Hepatocyte (in vitro differentiated cells): ENCODE data around the gene OR9Q1. TPM values are rescaled to one million over a fixed set of nuclear protein-coding genes. Genes with fewer than 3 reads are reported as not detected.

Experiments used
- DNase-seq: peaks from one replicate; pipeline ENCODE4 v3.0.0-alpha.2; 2016; ENCODE audit warnings: low spot score
- H2AFZ ChIP-seq: fragments of 200-600 bp; sonication (generic); 2 replicates; pipeline ENCODE4 v1.6.0; 2016; ENCODE audit warnings: antibody characterized with exemption, mild to moderate bottlenecking
- H3K27ac ChIP-seq: fragments of 200-600 bp; sonication (generic); 2 replicates; pipeline ENCODE4 v1.5.1; 2016; ENCODE audit warnings: mild to moderate bottlenecking
- H3K27me3 ChIP-seq: fragments of 200-600 bp; sonication (generic); 2 replicates; pipeline ENCODE4 v1.6.1; 2016
- H3K36me3 ChIP-seq: fragments of 200-600 bp; sonication (generic); replicated peaks from 2 replicates; pipeline ENCODE4 v1.5.1; 2016; ENCODE audit warnings: low read depth; ENCODE audit not compliant: insufficient read depth
- H3K4me1 ChIP-seq: fragments of 200-600 bp; sonication (generic); 2 replicates; pipeline ENCODE4 v1.5.1; 2016; ENCODE audit warnings: mild to moderate bottlenecking, moderate library complexity; ENCODE audit not compliant: insufficient read depth
- H3K4me2 ChIP-seq: fragments of 200-600 bp; sonication (generic); 2 replicates; pipeline ENCODE4 v1.6.0; 2016
- H3K4me3 ChIP-seq: fragments of 200-600 bp; sonication (generic); 2 replicates; pipeline ENCODE4 v1.5.1; 2016; ENCODE audit warnings: mild to moderate bottlenecking
- H3K79me2 ChIP-seq: fragments of 200-600 bp; sonication (generic); 2 replicates; pipeline ENCODE4 v1.6.0; 2017; ENCODE audit warnings: mild to moderate bottlenecking
- H3K9me2 ChIP-seq: fragments of 200-600 bp; sonication (generic); replicated peaks from 2 replicates; pipeline ENCODE4 v1.6.0; 2017; ENCODE audit warnings: mild to moderate bottlenecking; ENCODE audit not compliant: insufficient read depth
- H3K9me3 ChIP-seq: fragments of 200-600 bp; sonication (generic); 2 replicates; pipeline ENCODE4 v1.5.1; 2016; ENCODE audit warnings: low read depth, mild to moderate bottlenecking
- H4K20me1 ChIP-seq: fragments of 200-600 bp; sonication (generic); 2 replicates; pipeline ENCODE4 v1.6.0; 2016; ENCODE audit warnings: mild to moderate bottlenecking; ENCODE audit not compliant: insufficient read depth, poor library complexity, severe bottlenecking
- EZH2 ChIP-seq: fragments of 200-600 bp; sonication (generic); IDR thresholded peaks from 2 replicates; pipeline ENCODE4 v1.6.1; 2016; ENCODE audit warnings: antibody characterized with exemption, mild to moderate bottlenecking, borderline replicate concordance
- EZH2phosphoT487 ChIP-seq: fragments of 200-600 bp; sonication (generic); IDR thresholded peaks from one replicate; pipeline ENCODE4 v1.6.1; 2018; ENCODE audit warnings: antibody characterized with exemption, mild to moderate bottlenecking, low read depth, moderate library complexity; ENCODE audit not compliant: unreplicated experiment, severe bottlenecking
- WGBS: methylation state at CpG from one replicate; pipeline ENCODE4 v1.1.6; 2016; ENCODE audit warnings: low lambda C conversion rate; ENCODE audit errors: missing lambda C conversion rate; 5-methylcytosine and 5-hydroxymethylcytosine counted together
- polyA plus RNA-seq: library from polyadenylated mRNA; unstranded; fragments of >200 nt; fragmentation: Nextera tagmentation; extraction: Ambion mirVana; gene quantifications from 2 replicates; pipeline ENCODE4 v1.2.1, GENCODE V29; 2016
- total RNA-seq: library from RNA; depleted of rRNA; stranded (reverse); fragments of >200 nt; gene quantifications from 2 replicates; pipeline ENCODE4 v1.2.3, GENCODE V29; 2014
- TF ChIP-seq, protein P1 (sequence below): fragments of 200-600 bp; sonication (generic); IDR thresholded peaks from 2 replicates; pipeline ENCODE4 v1.5.1; 2016; ENCODE audit warnings: antibody characterized with exemption, mild to moderate bottlenecking; ENCODE audit not compliant: poor library complexity

Gene OR9Q1
- total and polyA plus RNA-seq, 2 experiments from 2014 or later: not detected

DNA sequence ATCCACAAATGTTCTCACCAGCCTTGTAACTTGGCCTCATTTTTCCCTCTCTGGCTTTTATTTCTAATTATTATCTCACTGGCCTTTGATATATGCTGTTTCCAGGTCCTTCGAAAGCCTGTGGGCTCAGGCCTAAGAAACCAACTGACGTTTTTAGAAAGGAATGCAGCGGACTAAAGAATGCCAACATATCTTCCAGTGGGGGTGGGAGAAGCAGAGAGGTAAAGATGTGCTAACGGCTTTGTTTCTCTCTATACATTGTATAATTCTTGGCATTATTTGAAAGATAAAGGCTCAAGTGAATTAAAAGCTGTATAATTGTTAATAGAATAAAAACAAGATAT lies 35.3 kb downstream of the OR9Q1 start:
- DNase-seq: peak; percentile 67

DNA sequence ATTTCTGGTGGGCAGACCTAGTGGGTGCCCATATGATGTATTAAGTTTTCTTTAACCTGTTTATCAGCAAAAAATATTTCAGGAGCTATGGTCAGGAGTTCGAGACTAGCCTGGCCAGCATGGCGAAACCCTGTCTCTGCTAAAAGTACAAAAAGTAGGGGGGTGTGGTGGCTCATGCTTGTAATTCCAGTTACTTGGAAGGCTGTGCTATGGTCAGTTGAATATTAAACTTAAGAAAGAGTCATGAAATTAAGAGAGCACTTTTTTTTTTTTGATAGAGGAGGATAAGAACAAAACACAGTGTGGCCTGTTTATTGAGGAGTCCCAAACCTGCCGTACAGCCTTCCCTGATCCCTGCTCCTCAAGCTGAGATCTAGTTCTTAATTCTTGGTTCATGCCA lies 36.9 kb downstream of the OR9Q1 start:
- H3K4me3 ChIP-seq: no peak overlapping the region
- H3K36me3 ChIP-seq: no peaks in the 10 kb centered on the region
- no peak overlapping the region for H3K4me2 ChIP-seq
- peaks cover 21% of the 10 kb centered on the region for H3K4me1 ChIP-seq
- no peaks in the 10 kb centered on the region for H3K79me2 ChIP-seq
- no peak for DNase-seq
- no peak overlapping the region for H2AFZ ChIP-seq
- WGBS: 94% methylated on average over 3 of the region's 3 CpGs
- H3K9me3 ChIP-seq: no peaks in the 10 kb centered on the region
- no peaks in the 10 kb centered on the region for H3K27me3 ChIP-seq
- no peaks in the 10 kb centered on the region for H4K20me1 ChIP-seq
- TF ChIP-seq, protein P1, sequence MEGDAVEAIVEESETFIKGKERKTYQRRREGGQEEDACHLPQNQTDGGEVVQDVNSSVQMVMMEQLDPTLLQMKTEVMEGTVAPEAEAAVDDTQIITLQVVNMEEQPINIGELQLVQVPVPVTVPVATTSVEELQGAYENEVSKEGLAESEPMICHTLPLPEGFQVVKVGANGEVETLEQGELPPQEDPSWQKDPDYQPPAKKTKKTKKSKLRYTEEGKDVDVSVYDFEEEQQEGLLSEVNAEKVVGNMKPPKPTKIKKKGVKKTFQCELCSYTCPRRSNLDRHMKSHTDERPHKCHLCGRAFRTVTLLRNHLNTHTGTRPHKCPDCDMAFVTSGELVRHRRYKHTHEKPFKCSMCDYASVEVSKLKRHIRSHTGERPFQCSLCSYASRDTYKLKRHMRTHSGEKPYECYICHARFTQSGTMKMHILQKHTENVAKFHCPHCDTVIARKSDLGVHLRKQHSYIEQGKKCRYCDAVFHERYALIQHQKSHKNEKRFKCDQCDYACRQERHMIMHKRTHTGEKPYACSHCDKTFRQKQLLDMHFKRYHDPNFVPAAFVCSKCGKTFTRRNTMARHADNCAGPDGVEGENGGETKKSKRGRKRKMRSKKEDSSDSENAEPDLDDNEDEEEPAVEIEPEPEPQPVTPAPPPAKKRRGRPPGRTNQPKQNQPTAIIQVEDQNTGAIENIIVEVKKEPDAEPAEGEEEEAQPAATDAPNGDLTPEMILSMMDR: no peak
- TF ChIP-seq EZH2 (no peak), EZH2phosphoT487 (no peak)
- peak overlapping the region; percentile 41 for H3K27ac ChIP-seq
- no peaks in the 10 kb centered on the region for H3K9me2 ChIP-seq

More for the DNA sequence above, 35.3 kb downstream of the OR9Q1 start:
- 28% methylated on average over 4 of the region's 4 CpGs for WGBS
- Histone ChIP-seq H3K4me1 (peaks cover 21% of the 10 kb centered on the region), H2AFZ (no peak overlapping the region), H3K36me3 (no peaks in the 10 kb centered on the region), H3K27me3 (no peaks in the 10 kb centered on the region), H3K9me2 (no peaks in the 10 kb centered on the region), H4K20me1 (no peaks in the 10 kb centered on the region), H3K4me2 (no peak overlapping the region), H3K79me2 (no peaks in the 10 kb centered on the region), H3K9me3 (no peaks in the 10 kb centered on the region), H3K27ac (peak overlapping the region; percentile 81), H3K4me3 (no peak overlapping the region)
- no peak for TF ChIP-seq EZH2phosphoT487
- TF ChIP-seq, protein P1: no peak
- TF ChIP-seq EZH2: no peak

DNA sequence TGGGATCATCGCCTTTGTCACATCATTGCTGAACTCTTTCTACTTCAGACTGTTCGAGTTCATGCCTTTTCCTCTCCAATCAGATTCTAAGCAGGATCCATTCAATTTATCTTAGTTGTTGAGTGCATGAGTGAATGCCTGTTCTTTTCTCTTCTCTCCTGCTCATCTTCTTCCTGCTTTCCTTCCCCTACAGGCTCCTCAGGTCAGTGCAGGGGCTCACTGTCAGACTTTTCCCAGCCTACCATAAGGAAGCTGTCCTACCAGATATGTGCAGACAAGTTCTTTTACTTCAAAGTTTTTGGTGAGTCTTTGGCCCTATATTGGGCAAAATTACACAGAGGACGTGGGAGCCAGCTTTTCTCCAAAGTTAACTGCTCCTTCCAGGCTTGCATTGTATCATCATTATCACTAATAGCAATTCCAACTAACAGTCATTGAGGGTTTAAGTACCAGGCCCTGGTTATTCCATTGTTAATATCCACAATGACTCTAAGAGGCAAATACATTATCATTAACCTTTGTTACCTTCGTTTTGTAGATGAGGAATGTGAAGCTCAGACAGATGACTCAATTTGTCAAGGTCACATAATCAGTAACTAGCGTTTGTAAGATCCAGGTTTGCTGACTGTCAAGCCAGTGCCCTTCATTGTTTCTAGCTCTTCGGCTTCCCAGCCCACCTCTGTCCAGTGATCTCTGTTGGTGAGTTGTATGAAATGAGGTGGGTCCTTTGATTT lies 37.4 kb downstream of the OR9Q1 start:
- WGBS: 51% methylated on average over 6 of the region's 6 CpGs
- peak; percentile 38 for DNase-seq
- H3K27ac ChIP-seq: peak overlapping the region; percentile 59
- no peak overlapping the region for H3K4me2 ChIP-seq
- H4K20me1 ChIP-seq: no peaks in the 10 kb centered on the region
- no peaks in the 10 kb centered on the region for H3K79me2 ChIP-seq
- H3K9me3 ChIP-seq: no peaks in the 10 kb centered on the region
- H3K27me3 ChIP-seq: no peaks in the 10 kb centered on the region
- no peaks in the 10 kb centered on the region for H3K9me2 ChIP-seq
- H3K4me1 ChIP-seq: peaks cover 21% of the 10 kb centered on the region
- no peak overlapping the region for H3K4me3 ChIP-seq
- no peak for TF ChIP-seq EZH2phosphoT487
- TF ChIP-seq, protein P1: no peak
- no peak for TF ChIP-seq EZH2
- H2AFZ ChIP-seq: no peak overlapping the region
- no peaks in the 10 kb centered on the region for H3K36me3 ChIP-seq
